Stimulated activated CD4-positive, alpha-beta T cell treated with anti-CD3 and anti-CD28 coated beads, TNF-alpha, amount 100 ng/mL, for 48 hours (primary cell): ENCODE results near the gene TRIM22.
"Not testable (repeated sequence)": the region's sequence is repeated elsewhere in the genome, so short reads cannot be mapped to it uniquely, and the experiment has no call there.

Experiments
- DNase-seq, 3 donors: peaks; one replicate each; pipeline ENCODE4 v3.0.0-alpha.2; 2020; ENCODE audit warnings: low read depth in 3 of 3

Gene TRIM22

DNA sequence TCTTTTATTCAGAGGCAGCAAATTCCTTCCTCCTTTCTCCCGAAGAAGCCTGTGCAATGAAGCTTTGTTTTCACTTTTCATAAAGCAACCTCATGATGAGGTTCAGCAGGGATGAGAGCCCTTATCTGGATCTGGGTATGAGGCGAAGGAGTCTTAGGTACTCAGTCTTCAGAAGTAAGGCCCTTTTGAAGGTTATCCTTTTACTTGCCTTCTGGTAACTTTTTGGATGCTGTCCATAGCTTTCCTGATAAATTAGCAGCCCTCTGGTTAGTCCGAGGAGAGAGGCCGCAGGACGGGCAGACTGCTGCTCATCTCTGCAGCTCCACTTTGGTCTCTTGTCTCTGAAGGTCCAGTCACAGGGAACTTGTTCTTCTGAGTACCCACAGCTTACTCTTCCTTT, 1.1 kb downstream of the TRIM22 start:
- no peak for DNase-seq

DNA sequence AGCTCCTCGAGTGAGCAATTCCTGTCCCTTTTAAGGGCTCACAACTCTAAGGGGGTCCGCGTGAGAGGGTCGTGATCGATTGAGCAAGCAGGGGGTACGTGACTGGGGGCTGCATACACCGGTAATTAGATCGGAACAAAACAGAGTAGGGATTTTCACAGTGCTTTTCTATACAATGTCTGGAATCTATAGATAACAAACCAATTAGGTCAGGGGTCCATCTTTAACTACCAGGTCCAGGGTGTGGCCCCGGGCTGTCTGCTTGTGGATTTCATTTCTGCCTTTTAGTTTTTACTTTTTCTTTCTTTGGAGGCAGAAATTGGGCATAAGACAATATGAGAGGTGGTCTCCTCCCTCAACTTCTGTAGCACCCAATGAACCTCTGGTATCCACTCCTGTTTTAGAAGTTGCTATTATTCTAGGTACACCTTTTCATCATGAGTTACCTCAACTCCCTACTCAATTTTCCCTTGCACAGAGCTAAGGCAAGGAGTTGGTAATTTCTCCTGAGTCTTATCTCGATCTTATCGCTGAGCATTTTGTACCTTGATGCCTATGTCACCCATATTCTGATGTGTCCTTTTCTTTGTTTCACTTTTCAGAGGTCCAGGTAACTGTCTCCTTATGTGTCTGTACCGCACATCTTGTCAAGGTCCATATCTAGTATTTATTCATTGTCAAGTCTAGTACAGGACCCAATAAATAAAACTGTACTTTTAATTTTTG, 1.8 kb downstream of the TRIM22 start:
- not testable (repeated sequence) for DNase-seq

DNA sequence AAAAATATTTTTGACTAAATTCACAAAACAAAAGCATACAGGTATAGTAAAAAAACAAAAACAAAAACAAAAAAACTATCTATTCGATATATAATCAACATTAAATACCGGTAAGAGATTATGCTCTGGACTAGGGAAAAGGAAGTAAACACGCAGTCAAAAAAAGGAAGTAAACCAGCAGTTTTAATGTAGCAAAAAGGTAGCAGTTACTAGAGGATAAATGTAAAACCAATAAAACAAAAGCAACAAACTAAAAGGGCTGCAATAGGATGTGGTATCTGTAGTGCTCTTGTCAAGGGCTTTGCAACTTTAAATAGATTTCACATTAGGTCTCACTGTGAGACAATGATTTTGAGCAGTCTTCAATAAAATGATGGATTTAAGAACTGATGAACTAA, 2.4 kb downstream of the TRIM22 start:
- no peak for DNase-seq

DNA sequence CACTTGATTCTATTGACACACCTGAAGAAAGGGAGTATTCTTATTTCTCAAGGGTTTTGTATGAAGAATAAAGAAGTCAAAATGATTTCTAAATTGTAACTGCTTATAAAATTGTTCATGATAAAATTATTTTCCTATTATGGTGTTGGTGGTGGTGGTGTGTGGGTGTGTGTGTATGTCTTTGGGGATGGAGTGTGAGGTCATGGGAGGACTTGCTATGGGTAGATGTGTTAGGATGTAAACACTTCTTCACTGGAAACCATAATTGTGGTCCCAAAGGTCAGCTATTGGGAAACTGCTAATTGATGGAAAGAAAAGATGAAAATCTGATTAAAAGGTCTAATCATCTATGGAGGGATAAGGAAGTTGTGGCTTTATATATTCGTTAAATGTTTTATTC, 5.1 kb downstream of the TRIM22 start:
- DNase-seq: no peak

DNA sequence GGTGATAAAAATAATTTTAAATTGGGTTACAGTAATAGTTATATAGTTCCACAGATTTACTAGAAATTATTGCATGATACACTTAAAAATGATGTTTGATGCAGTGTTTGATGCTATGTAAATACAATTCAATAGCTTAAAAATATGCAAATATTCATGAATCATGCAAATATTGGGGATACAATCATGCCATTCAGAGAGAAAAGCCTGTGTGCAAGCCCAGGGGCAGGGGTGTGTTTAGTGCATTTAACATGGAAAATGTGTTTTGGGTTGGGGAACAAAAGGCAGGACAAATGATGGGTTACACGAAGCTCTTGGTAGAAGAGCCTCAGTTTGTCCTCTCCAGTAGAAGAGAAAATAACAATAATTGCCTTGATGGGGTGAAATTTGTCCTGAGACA, 6.0 kb downstream of the TRIM22 start:
- no peak for DNase-seq

DNA sequence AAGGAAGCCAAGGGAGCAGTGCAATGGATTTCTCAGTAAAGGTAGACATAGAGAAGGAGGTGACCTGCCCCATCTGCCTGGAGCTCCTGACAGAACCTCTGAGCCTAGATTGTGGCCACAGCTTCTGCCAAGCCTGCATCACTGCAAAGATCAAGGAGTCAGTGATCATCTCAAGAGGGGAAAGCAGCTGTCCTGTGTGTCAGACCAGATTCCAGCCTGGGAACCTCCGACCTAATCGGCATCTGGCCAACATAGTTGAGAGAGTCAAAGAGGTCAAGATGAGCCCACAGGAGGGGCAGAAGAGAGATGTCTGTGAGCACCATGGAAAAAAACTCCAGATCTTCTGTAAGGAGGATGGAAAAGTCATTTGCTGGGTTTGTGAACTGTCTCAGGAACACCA, 6.6 kb downstream of the TRIM22 start:
- no peak for DNase-seq

DNA sequence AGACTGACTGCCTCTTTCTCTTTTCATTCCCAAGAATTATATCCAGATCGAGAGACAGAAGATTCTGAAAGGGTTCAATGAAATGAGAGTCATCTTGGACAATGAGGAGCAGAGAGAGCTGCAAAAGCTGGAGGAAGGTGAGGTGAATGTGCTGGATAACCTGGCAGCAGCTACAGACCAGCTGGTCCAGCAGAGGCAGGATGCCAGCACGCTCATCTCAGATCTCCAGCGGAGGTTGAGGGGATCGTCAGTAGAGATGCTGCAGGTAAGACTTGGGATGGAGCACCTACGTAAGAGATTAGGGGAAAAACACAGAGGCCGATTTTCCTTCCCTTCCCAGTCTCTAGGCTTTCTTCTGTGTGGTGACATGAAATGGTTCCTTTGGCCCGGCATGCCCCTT, 8.7 kb downstream of the TRIM22 start:
- DNase-seq: no peak

DNA sequence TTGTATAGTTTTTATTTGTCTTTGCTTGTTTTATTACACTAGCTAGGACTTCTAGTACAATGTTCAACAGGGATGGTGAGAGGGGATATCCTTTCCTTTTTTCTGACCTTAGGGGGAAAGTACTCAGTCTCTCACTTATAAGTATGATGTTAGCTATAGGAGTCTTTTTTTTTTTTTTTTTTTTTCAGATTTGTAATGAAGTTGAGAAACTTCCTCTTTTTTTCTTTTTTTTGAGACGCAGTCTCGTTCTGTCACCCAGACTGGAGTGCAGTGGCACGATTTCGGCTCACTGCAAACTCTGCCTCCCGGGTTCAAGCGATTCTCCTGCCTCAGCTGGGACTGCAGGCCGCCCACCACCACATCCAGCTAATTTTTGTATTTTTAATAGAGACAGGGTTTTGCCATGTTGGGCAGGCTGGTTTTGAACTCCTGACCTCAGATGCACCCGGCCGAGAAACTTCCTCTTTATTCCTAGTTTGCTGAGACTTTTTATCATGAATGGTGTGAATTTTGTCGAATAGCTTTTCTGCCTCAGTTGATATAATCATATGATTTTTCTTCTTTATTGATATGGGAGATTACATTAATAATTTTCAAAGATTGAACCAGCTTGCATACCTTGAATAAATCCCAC, 10.9 kb downstream of the TRIM22 start:
- DNase-seq: no peak

DNA sequence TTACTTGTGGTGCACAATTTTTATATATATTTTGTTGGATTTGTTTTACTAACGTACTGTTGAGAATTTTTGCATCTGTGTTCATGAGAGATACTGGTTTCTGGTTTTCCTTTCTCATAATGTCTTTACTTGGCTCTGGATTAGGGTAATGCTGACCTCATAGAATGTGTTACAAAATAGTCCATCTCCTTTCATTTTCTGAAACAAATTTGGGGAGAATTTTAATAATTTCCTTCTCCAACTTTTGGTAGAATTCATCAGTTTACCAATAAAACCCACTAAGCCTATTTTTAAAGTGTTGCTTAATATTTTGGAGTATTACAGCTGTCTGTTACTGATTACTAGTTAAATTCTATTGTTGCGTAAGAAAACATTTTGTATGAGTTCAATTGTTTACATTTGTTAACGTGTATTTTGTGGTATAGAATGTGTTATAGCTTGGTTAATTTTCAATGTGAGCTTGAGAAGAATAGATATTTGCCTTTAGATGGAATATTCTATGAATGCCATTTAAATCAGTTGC, 11.5 kb downstream of the TRIM22 start:
- no peak for DNase-seq

DNA sequence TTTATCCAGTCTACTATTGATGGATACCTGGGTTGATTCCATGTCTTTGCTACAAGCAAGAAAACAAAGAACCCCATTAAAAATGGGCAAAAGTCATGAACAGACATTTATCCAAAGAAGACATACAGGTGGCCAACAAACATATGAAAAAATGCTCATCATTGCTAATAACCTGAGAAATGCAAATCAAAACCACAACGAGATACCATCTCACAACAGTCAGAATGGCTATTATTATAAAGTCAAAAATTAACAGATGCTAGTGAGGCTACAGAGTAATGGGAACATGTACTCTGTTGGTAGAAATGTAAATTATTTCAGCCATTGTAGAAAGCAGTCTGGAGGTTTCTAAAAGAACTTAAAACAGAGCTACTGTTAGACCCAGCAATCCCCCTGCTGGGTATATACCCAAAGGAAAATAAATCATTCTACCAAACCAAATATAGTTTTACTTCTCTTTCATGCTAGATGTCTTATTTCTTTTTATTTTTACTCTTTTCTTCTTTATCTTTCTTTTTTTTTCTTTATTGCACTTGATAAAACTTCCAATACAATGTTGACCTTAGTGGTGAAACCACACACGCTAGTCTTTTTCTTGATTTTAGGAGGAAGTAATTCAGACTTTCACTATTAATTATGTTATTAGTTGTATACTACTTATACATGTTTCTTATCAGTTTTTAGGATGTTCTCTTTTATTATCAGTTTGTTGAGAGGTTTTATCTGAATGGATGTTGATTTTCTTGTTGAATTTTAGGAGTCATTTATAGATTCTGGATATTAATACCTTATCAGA, 14.3 kb downstream of the TRIM22 start:
- no peak for DNase-seq

DNA sequence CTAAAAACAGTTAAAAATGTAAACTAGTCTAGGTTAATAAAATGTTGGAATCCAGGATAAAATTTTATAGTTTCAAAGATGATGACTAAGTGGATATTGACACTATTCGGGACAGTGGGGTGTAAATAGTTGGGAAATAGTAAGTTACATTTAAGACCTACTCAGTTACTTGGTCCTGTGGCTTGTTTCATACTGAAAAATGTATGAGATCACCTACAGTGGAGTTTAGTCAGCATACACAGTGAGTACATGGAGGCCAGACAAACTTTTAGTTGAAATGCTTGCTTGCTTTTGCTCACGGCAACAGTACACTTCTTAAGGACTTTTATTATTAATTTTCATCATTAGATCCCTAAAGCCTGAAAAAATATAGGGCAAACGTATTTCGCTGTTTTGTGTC, 16.1 kb downstream of the TRIM22 start:
- no peak for DNase-seq

DNA sequence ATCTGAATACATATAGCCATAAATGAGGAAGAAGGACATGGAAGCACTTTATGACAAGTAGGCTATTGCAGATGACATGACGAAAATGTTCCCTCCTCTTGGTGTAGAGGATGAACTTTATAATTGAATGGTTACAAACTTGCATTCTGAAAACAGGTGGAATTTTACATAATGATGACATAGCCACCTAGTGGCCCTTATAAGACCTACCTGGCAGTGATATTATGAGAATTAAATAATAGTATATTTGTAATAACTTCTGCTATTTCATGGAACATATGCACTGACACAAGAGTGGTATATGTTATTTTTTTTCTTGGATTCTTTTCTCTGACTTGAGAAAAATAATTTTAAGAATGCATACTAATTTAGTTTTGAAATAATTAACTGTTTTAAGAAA, 22.9 kb downstream of the TRIM22 start:
- no peak for DNase-seq

DNA sequence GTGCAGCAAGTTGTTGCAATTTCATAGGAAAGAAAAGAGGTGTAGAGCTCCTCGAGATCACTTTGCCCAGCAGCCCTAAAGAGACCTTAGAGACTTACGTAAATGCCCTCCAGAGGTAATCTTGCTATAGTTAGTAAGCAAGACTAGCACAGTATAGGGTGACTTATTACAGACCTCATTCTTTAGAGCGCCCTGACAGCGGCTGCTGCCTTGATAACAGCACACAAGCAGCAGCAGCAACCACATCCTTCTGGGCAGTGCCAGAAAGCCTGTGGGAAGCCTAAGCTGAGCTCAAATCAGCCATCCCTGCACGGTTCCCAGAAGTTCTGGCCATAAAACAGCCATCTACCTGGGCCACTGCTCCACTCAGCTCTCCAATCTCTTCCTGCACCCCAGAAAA, 24.1 kb downstream of the TRIM22 start:
- DNase-seq: no peak

DNA sequence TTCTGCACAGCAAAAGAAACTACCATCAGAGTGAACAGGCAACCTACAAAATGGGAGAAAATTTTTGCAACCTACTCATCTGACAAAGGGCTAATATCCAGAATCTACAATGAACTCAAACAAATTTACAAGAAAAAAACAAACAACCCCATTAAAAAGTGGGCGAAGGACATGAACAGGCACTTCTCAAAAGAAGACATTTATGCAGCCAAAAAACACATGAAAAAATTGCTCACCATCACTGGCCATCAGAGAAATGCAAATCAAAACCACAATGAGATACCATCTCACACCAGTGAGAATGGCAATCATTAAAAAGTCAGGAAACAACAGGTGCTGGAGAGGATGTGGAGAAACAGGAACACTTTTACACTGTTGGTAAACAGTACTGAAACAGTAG, 26.9 kb downstream of the TRIM22 start:
- not testable (repeated sequence) for DNase-seq

DNA sequence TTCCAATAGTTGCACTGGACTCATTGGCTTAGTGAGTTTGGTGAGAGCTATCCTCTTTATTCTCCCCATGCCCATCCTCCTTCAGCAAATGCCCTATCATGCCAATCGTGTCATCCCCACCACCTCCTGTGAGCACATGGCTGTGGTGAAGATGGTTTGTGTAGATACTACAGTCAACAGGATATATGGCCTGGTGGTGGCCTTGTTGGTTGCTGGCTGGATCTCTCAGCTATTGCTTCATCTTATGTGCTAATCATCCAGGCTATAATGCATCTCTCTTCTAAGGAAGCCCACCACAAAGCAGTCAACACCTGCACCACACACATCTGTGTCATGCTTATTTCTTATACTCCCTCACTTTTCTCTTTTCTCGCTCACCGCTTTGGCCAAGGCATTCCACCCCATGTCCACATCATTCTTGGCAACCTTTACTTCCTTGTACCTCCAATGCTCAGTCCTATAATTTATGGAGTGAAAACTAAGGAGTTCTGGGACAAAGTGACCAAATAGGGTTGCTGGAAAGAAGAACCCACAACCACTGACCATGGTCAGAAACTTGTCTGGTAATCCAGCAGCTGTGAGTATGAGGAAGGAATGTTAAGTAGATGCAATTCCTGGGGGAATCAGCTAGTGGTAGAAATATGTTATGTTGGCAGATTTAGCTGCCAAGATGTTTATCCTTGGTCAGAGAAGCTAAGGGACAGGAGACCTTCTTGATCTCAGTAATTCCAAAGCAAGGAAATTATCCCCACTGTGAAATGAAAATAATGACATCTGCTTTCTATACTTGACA, 30.3 kb downstream of the TRIM22 start:
- no peak for DNase-seq

DNA sequence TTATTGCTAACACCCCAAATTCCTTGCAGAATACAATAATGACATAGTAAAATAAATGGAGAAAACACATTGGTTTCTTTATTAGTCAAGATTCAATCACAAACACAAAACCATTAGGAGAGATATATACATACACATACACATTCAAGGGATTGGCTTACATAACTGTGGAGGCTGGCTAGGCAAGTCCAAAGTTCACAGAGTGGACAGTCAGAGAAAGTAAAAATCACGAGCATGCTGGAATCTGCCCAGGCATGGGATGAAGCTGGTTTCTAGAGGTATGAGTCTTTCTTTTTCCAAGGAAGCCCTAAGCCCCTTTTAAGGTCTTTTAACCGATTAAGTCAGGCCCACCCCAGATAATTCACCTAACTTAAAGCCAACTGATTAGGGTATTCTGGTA, 33.0 kb downstream of the TRIM22 start:
- DNase-seq: no peak

DNA sequence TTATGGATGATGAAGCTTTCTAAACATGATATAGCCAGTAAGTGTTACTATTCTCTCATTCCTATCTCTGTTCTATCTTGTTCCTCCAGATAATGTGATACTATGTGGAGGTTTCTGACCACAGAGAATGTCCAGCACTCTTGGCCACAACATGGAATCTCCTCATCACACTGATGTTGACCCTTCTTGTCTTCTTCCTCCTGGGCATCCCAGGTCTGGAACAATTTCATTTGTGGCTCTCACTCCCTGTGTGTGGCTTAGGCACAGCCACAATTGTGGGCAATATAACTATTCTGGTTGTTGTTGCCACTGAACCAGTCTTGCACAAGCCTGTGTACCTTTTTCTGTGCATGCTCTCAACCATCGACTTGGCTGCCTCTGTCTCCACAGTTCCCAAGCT, 36.8 kb downstream of the TRIM22 start:
- no peak for DNase-seq

DNA sequence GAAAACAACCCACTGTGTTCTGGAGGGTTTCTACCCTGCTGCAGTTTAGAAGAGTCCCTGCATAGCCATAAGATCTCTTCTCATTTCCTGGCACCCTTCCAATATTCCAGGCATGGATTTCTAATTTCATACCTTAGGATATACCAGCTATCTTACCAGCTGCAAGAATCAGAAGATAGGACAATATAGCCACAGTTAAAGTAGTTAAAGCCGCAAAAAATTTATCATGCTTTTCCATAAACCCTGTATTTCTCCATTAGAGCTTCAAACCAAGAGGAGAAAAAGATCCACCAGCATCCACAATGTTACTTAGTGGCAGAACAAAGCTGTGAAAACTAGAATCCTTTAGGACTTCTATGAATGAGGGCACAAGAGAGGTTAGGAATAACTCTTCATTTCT, 38.1 kb downstream of the TRIM22 start:
- no peak for DNase-seq

DNA sequence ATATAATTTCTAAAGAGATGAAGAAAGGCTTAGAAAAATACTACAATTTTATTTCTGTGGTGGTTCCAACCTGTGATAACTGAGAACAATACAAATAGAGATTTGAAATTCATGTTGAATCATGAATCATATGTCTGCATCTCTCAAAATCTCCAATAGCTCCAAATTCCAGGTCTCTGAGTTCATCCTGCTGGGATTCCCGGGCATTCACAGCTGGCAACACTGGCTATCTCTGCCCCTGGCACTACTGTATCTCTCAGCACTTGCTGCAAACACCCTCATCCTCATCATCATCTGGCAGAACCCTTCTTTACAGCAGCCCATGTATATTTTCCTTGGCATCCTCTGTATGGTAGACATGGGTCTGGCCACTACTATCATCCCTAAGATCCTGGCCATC, 46.8 kb downstream of the TRIM22 start, which contains the start of gene OR56B1:
Gene OR56B1 (plus strand): TSS at position 53 of the 400 bp plus-strand sequence. CDS start 69 bp downstream, at position 122.
- DNase-seq: no peak

DNA sequence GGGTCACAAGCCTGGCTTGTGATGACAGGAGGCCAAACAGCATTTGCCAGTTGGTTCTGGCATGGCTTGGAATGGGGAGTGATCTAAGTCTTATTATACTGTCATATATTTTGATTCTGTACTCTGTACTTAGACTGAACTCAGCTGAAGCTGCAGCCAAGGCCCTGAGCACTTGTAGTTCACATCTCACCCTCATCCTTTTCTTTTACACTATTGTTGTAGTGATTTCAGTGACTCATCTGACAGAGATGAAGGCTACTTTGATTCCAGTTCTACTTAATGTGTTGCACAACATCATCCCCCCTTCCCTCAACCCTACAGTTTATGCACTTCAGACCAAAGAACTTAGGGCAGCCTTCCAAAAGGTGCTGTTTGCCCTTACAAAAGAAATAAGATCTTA, 47.5 kb downstream of the TRIM22 start:
- DNase-seq: no peak

DNA sequence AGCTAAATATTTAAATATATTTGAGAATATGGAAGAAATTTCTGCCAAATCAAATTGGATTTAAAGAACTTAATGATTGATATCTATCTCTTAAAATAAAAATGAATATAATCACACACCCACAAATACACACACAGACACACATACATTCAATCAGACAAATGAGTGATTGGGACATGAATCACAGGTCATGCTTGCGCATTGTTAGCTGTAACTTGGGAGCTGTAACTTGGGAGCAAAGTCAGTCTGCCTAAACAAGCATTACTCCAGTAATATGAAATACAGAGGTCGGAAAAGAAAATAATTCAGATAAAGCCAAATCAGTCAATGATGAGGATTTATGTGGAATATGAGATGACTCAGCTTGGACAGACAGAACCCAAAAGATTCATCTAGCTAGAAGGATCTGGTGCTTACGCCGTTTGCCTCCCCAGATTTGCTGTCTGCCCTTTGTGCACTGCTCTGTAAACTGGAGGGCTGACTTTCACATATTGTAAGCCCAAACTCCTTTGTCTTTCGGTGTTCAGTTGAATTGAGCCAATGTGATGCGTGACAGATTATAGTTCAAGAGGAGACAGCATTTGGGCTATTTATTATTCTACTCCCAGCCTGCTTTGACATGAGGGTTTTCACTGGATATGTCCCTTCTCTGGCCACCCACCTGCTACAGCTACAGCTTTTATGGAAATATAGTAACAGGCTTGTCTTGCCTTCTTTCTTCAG, 48.2 kb downstream of the TRIM22 start:
- no peak for DNase-seq
